H1 (cell line): ENCODE measurements around the gene ITGA11. TPM values are rescaled to one million over a fixed set of nuclear protein-coding genes. Genes with fewer than 3 reads are reported as not detected.

Source experiments
- BRCA1 ChIP-seq: IDR thresholded peaks from 2 replicates; pipeline ENCODE4 v1.6.1; 2012; ENCODE audit warnings: low read depth, low read length, improper control_type of control experiment
- CBX5 ChIP-seq: fragments of 300-800, 300-1000 bp; sonication (generic); IDR thresholded peaks from 2 replicates; pipeline ENCODE4 v1.7.1; 2016; ENCODE audit warnings: antibody characterized with exemption, low read length, low read depth
- CHD1 ChIP-seq: IDR thresholded peaks from 2 replicates; pipeline ENCODE4 v1.6.1; 2012; ENCODE audit warnings: low read depth, low read length, improper control_type of control experiment
- FOSL1 ChIP-seq: IDR thresholded peaks from 2 replicates; pipeline ENCODE4 v1.6.1; 2011; ENCODE audit warnings: mild to moderate bottlenecking, low read depth, low read length, moderate library complexity; ENCODE audit not compliant: insufficient read depth
- RAD21 ChIP-seq, 2 experiments: IDR thresholded peaks in 1 of 2; conservative IDR thresholded peaks in 1 of 2; 2 replicates each; pipeline ENCODE4 v1.6.1; 2011; ENCODE audit warnings: low read depth in 2 of 2, low read length in 2 of 2, improper control_type of control experiment in 1 of 2, inconsistent platforms in 1 of 2, mild to moderate bottlenecking in 1 of 2, moderate library complexity in 1 of 2
- RBBP5 ChIP-seq: IDR thresholded peaks from 2 replicates; pipeline ENCODE4 v1.7.1; 2012; ENCODE audit warnings: low read depth, mild to moderate bottlenecking, inconsistent platforms, low read length, moderate library complexity, borderline replicate concordance
- RXRA ChIP-seq: IDR thresholded peaks from 2 replicates; pipeline ENCODE4 v1.6.1; 2011; ENCODE audit warnings: low read depth, mild to moderate bottlenecking, low read length, moderate library complexity; ENCODE audit not compliant: insufficient read depth
- polyA plus RNA-seq, 7 experiments: library from polyadenylated mRNA; depleted of rRNA in 3 of 7; stranded (reverse) in 5 of 7; unstranded in 2 of 7; fragments of >200 nt in 5 of 7; fragments of 200-250 nt in 2 of 7; gene quantifications; 1 replicate in 5 of 7; 2 replicates in 1 of 7; 4 replicates in 1 of 7; pipeline versions ENCODE4 v1.2.1 to v1.2.3, GENCODE V29; 2011 to 2013; ENCODE audit warnings: missing spikeins in 2 of 7, mixed read lengths in 2 of 7
- total RNA-seq: library from RNA; stranded (reverse); fragmentation: NEBNext Ultra II Directional; extraction: Animal tissue kit (Norgen Biotek cat#: 25700); gene quantifications from 2 replicates; pipeline ENCODE4 v1.2.1, GENCODE V29; 2021

ITGA11 gene
- total and polyA plus RNA-seq, 2 of the 8 experiments (the other 6 are each of a cell fraction or from before 2014, with no cell fraction given): 0.05 to 0.06 TPM

DNA sequence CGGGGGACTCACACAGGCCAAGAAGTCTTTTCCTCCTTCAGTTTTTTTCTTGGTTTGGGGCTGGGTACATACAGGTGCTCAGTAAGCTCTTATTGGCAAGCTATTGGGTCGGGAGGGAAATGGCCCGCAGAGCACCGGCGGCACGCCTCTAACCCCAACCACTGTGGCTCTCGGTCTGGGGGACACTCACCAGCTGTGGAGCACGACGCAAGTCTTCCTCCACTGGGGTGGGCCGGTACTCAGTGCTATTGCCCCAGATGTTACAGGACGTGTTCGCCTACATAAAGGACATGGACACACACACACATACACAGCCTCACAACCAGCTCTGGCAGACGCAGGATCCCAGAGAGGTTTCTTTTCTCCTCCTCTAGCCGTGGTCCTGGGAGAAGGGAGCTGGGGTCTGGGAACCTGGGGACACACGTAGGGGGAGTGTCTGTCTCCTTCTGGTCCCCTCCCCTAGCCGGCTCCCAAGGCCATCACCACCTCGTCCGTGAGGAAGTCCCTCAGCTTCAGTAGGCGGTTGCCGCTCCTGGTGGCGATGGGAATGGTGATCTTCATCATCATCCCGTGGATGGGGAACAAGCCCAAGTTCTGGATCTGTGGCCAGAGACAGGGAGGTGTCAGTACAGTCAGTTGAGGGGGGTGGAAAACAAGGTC is 121.0 kb downstream of the ITGA11 start (continued):
- no peak for TF ChIP-seq CBX5
- TF ChIP-seq FOSL1: no peak
- no peak for TF ChIP-seq RXRA
- TF ChIP-seq CHD1: no peak
- TF ChIP-seq RAD21 (IDR thresholded peaks at IDR 0.05 in 1 of 2, conservative IDR thresholded peaks at IDR 0.05 in 1 of 2; ENCODE audit: low read depth in 2 of 2, low read length in 2 of 2): no peak
- TF ChIP-seq BRCA1: no peak
- no peak for TF ChIP-seq RBBP5
